ENCODE measurements around the gene TMEM35A. TPM values are rescaled to one million over a fixed set of nuclear protein-coding genes. Genes with fewer than 3 reads are reported as not detected.

TMEM35A gene
- total RNA-seq (2021), result 3.2 and 4.3 TPM in 2 replicates
- long read RNA-seq, transcript TMEM35A-201 (2 exons, 2,195 nt), result major isoform, 14 of 17 reads
- long read RNA-seq, partial matches to known transcripts, result 2 of 17 reads
- long read RNA-seq, other reads (novel, unspliced or antisense), result 1 of 17 reads

DNA sequence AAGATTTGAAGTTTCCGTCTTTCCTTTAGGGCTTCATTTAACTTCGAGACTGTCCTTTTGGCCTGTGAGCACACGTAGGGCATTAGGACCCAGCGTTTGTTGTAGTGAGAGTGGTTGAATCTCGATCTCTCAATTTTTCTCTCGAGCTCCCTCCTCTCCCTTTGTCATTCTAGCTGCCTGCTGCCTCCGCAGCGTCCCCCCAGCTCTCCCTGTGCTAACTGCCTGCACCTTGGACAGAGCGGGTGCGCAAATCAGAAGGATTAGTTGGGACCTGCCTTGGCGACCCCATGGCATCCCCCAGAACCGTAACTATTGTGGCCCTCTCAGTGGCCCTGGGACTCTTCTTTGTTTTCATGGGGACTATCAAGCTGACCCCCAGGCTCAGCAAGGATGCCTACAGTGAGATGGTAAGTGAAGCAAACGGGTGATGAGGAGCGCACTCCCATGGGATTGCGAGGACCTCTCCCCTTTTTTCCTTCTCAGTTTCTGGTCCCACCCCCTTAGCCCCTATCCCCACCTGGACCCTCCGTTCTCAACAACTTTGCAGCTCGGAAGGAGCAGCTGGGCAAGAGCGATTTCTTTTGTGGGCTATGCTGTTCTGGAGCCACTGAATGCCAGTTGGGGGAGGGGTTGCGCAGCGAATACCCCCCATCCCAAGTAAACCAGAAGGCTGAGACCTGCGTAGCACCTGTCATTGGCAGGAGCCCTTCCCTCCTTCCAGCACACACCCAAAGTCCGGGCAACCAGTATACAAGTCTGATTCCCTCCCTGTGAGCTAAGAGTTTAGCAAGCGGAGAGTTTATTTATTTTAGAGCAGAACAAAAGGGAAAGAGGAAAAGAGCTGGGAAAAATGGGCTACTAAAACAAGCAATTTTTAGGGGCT is at the start of gene TMEM35A:
TMEM35A (plus strand) TSS at position 164 of the 883 bp plus-strand sequence; CDS start at position 288, 124 bp downstream.
- H3K79me2 ChIP-seq (ENCODE audit: insufficient read depth, low read length), result no peaks in the 10 kb centered on the region
- Mint-ChIP-seq H3K27me3 (ENCODE audit: low read depth) (peaks cover 10% of the 10 kb centered on the region), H3K27ac (peak within 1 kb of the TSS in 1 of 3 experiments; percentile 77; a peak in 2 of 7 replicates), H3K9me3 (peaks cover 55 to 57% of the 10 kb centered on the region in 2 experiments), H3K4me1 (peaks cover 14 to 17% of the 10 kb centered on the region in 2 experiments), H3K36me3 (ENCODE audit: insufficient read depth in 1 of 3, low read depth in 3 of 3) (no peaks in the 10 kb centered on the region; a peak in 2 of 7 replicates), H3K4me3 (peak within 1 kb of the TSS; percentile 80 to 90)
- H4K5ac ChIP-seq (ENCODE audit: insufficient read length, low read depth, low read length), result no peak within 1 kb of the TSS
- no peak within 1 kb of the TSS for H2BK15ac ChIP-seq (ENCODE audit: low read depth, low read length)
- no peaks in the 10 kb centered on the region; the same call in 1 of the 2 replicates for H3K27me3 ChIP-seq (ENCODE audit: insufficient read depth, low read length)
- no CpG with 5 or more reads among the region's 23 CpGs for WGBS (ENCODE audit: extremely low coverage, insufficient read length, low lambda C conversion rate)
- no peak within 1 kb of the TSS for H2AFZ ChIP-seq (ENCODE audit: low read length)
- H2BK5ac ChIP-seq (ENCODE audit: insufficient read length, low read length), result no peak within 1 kb of the TSS
- peaks cover 27% of the 10 kb centered on the region for H3K9me3 ChIP-seq (ENCODE audit: control insufficient read depth, low read depth, low read length)
- H3K18ac ChIP-seq (ENCODE audit: insufficient read length, low read depth, low read length), result no peak within 1 kb of the TSS
- no peak within 1 kb of the TSS for H3K27ac ChIP-seq (ENCODE audit: insufficient read length, low read depth, low read length)
- no peak within 1 kb of the TSS for H2BK120ac ChIP-seq (ENCODE audit: low read depth, low read length, poor library complexity, severe bottlenecking)
- H3K4ac ChIP-seq (ENCODE audit: low read depth, low read length), result no peak within 1 kb of the TSS
- peak within 1 kb of the TSS; percentile 19 for H3K9ac ChIP-seq (ENCODE audit: extremely low read depth, insufficient read length, low read length)
- TF ChIP-seq, protein P1, sequence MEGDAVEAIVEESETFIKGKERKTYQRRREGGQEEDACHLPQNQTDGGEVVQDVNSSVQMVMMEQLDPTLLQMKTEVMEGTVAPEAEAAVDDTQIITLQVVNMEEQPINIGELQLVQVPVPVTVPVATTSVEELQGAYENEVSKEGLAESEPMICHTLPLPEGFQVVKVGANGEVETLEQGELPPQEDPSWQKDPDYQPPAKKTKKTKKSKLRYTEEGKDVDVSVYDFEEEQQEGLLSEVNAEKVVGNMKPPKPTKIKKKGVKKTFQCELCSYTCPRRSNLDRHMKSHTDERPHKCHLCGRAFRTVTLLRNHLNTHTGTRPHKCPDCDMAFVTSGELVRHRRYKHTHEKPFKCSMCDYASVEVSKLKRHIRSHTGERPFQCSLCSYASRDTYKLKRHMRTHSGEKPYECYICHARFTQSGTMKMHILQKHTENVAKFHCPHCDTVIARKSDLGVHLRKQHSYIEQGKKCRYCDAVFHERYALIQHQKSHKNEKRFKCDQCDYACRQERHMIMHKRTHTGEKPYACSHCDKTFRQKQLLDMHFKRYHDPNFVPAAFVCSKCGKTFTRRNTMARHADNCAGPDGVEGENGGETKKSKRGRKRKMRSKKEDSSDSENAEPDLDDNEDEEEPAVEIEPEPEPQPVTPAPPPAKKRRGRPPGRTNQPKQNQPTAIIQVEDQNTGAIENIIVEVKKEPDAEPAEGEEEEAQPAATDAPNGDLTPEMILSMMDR (conservative IDR thresholded peaks at IDR 0.05), result no peak
- H3K23me2 ChIP-seq (ENCODE audit: insufficient read length, low read depth, low read length, poor library complexity, severe bottlenecking), result peaks cover 9% of the 10 kb centered on the region
- no peak within 1 kb of the TSS for H3K23ac ChIP-seq (ENCODE audit: insufficient read length, low read depth, low read length)
- H3K79me1 ChIP-seq (ENCODE audit: insufficient read depth, low read depth, low read length, poor library complexity, severe bottlenecking), result no peaks in the 10 kb centered on the region
- no peak within 1 kb of the TSS for H3K14ac ChIP-seq (ENCODE audit: insufficient read depth, low read length)
- no peak within 1 kb of the TSS for H3K56ac ChIP-seq (ENCODE audit: insufficient read length, low read depth, low read length)
- peak within 1 kb of the TSS; percentile 72 for H3K4me2 ChIP-seq (ENCODE audit: insufficient read depth, insufficient read length, low read length)
- no peak within 1 kb of the TSS for H4K8ac ChIP-seq (replicated peaks; ENCODE audit: insufficient read length, low read depth, low read length)
- H3K4me1 ChIP-seq (ENCODE audit: insufficient read depth, low read length), result no peaks in the 10 kb centered on the region
- no peak within 1 kb of the TSS for H2BK12ac ChIP-seq (ENCODE audit: insufficient read length, low read depth, low read length)
- no peak within 1 kb of the TSS for H2AK5ac ChIP-seq (ENCODE audit: insufficient read length, low read length)
- no peak within 1 kb of the TSS for H4K91ac ChIP-seq (ENCODE audit: insufficient read length, low read depth, low read length)
- DNase-seq, result peak; percentile 46
- H3T11ph ChIP-seq (ENCODE audit: low read length), result no peak within 1 kb of the TSS
- H2BK20ac ChIP-seq (ENCODE audit: low read depth, low read length, poor library complexity, severe bottlenecking), result no peak within 1 kb of the TSS
- no peaks in the 10 kb centered on the region for H4K20me1 ChIP-seq (ENCODE audit: control insufficient read depth, insufficient read depth, insufficient read length)
